Right atrium auricular region (tissue), 2 donors: ENCODE measurements around the gene EXOC6B. TPM values are rescaled to one million over a fixed set of nuclear protein-coding genes. Genes with fewer than 3 reads are reported as not detected.

Experiments used
- DNase-seq: peaks from one replicate; pipeline ENCODE4 v3.0.0-alpha.2; 2019; ENCODE audit warnings: low spot score
- H3K27ac ChIP-seq, 2 donors: fragments of 200-600 bp; sonication (generic); 1 replicate in 1 of 2; 2 replicates in 1 of 2; pipeline ENCODE4 v1.5.1; 2016 to 2019
- H3K27me3 ChIP-seq, 2 donors: fragments of 200-600 bp; sonication (generic); one replicate each; pipeline versions ENCODE4 v1.5.1 to v1.6.0; 2017 to 2019
- H3K36me3 ChIP-seq: fragments of 200-600 bp; sonication (generic); one replicate; pipeline ENCODE4 v1.5.1; 2016
- H3K4me1 ChIP-seq, 2 donors: fragments of 200-600 bp; sonication (generic); one replicate each; pipeline versions ENCODE4 v1.5.1 to v1.6.0; 2017 to 2019
- H3K4me3 ChIP-seq, 2 donors: fragments of 200-600 bp; sonication (generic); 1 replicate in 1 of 2; 2 replicates in 1 of 2; pipeline ENCODE4 v1.5.1; 2017 to 2019; ENCODE audit warnings: mild to moderate bottlenecking in 1 of 2, moderate library complexity in 1 of 2
- H3K9me3 ChIP-seq, 2 donors: fragments of 200-600 bp; sonication (generic); one replicate each; pipeline ENCODE4 v1.5.1; 2019
- total RNA-seq, 2 donors: library from RNA; depleted of rRNA; stranded (reverse); fragments of >200 nt; gene quantifications; one replicate each; pipeline ENCODE4 v1.1.0, GENCODE V29; 2016
- TF ChIP-seq, protein P1 (sequence below), 2 donors: fragments of 200-600 bp; sonication (generic); IDR thresholded peaks; one replicate each; pipeline ENCODE4 v1.5.1; 2019; ENCODE audit warnings: antibody characterized with exemption in 2 of 2

Gene EXOC6B
- total RNA-seq, 2 donors from 2014 or later: 80.5 to 111 TPM

DNA sequence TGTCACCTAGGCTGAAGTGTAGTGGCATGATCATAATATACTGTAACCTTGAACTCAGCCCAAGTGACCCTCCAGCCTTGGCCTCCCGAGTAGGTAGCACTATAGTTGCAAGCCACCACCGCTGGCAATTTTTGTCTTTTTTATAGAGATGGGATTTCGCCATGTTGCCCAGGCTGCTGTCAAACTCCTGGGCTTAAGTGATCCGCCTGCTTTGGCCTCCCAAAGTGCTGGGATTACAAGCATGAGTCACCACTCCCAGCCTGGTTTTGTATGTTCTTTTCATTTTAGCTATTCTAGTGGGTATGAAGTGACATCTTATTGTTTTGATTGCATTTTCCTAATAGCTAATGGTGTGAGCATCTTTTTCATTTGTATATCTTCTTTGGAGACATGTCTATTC lies 11.3 kb upstream of the EXOC6B start:
- H3K27ac ChIP-seq: no peak overlapping the region
- DNase-seq: no peak
- H3K4me3 ChIP-seq: no peak overlapping the region
- no peaks in the 10 kb centered on the region for H3K27me3 ChIP-seq
- TF ChIP-seq, protein P1, sequence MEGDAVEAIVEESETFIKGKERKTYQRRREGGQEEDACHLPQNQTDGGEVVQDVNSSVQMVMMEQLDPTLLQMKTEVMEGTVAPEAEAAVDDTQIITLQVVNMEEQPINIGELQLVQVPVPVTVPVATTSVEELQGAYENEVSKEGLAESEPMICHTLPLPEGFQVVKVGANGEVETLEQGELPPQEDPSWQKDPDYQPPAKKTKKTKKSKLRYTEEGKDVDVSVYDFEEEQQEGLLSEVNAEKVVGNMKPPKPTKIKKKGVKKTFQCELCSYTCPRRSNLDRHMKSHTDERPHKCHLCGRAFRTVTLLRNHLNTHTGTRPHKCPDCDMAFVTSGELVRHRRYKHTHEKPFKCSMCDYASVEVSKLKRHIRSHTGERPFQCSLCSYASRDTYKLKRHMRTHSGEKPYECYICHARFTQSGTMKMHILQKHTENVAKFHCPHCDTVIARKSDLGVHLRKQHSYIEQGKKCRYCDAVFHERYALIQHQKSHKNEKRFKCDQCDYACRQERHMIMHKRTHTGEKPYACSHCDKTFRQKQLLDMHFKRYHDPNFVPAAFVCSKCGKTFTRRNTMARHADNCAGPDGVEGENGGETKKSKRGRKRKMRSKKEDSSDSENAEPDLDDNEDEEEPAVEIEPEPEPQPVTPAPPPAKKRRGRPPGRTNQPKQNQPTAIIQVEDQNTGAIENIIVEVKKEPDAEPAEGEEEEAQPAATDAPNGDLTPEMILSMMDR (IDR thresholded peaks at IDR 0.05): no peak
- no peaks in the 10 kb centered on the region for H3K4me1 ChIP-seq
- H3K36me3 ChIP-seq: no peaks in the 10 kb centered on the region
- H3K9me3 ChIP-seq: no peaks in the 10 kb centered on the region

DNA sequence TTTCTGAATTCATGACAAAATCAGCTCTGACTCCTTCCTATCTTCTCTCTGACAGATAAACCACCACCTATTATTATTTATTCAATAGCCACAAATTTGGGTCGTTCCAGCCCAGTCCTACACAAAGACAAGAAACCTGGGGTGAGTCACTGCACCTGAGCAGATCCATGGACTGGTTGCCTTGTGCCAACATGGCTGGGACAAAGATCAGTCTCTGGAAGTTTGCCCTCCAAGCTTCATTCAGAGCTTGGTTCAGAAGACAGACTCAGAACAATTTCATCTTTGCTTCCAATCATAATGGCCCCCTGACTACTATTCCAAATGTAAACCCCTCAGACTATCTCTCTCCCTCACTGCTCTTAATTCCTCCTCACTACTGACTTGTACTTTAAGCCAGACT lies 9.6 kb upstream of the EXOC6B start:
- Histone ChIP-seq H3K4me1 (no peaks in the 10 kb centered on the region), H3K27me3 (no peaks in the 10 kb centered on the region), H3K27ac (no peak overlapping the region), H3K4me3 (no peak overlapping the region), H3K9me3 (no peaks in the 10 kb centered on the region), H3K36me3 (no peaks in the 10 kb centered on the region)
- TF ChIP-seq, protein P1 (IDR thresholded peaks at IDR 0.05): no peak
- DNase-seq: no peak

DNA sequence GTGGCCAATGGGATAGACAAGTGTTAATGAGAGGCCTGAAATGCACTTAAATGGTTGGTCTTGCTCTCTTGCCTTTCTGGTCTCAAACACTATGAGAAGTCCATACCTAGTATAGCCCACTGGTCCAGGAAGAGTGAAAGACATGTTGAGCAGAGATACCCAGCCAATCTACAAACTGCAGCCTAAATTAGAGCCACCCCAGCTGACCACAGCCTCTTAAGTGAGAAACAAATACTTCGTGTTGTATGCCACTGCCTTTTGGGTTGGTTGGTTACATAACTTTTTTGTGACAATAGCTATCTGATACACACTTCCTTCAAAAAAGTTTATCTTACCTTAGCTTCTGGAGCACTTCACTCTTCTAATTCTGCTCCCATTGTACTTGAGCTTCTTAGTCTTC lies 8.8 kb upstream of the EXOC6B start:
- no peak overlapping the region for H3K27ac ChIP-seq
- no peaks in the 10 kb centered on the region for H3K4me1 ChIP-seq
- no peak overlapping the region for H3K4me3 ChIP-seq
- DNase-seq: no peak
- TF ChIP-seq, protein P1 (IDR thresholded peaks at IDR 0.05): no peak
- no peaks in the 10 kb centered on the region for H3K9me3 ChIP-seq
- no peaks in the 10 kb centered on the region for H3K36me3 ChIP-seq
- H3K27me3 ChIP-seq: no peaks in the 10 kb centered on the region

DNA sequence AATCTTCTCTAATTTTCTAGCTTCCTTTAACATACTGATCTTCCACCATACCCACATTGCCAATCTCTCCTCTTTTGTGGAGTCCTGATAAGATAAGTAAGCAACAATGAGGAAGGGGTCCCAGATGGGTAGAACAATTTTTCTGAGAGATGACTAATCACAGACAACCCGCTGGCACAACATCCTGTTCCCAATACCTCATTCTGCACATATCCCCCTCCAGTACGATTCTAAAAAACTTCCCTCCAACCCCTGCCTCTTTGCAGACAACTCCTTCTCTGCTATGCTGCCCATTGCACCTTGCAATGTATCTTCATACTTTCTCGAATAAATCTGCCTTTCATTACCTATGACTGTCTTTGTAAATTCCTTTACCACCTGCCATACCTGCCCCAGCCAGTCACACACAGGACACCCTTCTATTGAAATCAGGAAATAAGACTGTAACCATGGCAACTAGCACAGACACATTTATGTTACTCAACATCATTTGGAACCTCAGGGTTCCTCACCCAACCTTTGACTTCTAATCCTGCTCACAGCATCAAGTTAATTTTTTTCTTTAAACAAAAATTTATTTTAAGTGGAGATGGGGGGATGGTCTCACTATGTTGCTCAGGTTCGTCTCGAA lies 7.4 kb upstream of the EXOC6B start:
- no peaks in the 10 kb centered on the region for H3K36me3 ChIP-seq
- H3K4me3 ChIP-seq: no peak overlapping the region
- TF ChIP-seq, protein P1 (IDR thresholded peaks at IDR 0.05): no peak
- H3K27me3 ChIP-seq: no peaks in the 10 kb centered on the region
- H3K9me3 ChIP-seq: no peaks in the 10 kb centered on the region
- no peaks in the 10 kb centered on the region for H3K4me1 ChIP-seq
- no peak for DNase-seq
- no peak overlapping the region for H3K27ac ChIP-seq

DNA sequence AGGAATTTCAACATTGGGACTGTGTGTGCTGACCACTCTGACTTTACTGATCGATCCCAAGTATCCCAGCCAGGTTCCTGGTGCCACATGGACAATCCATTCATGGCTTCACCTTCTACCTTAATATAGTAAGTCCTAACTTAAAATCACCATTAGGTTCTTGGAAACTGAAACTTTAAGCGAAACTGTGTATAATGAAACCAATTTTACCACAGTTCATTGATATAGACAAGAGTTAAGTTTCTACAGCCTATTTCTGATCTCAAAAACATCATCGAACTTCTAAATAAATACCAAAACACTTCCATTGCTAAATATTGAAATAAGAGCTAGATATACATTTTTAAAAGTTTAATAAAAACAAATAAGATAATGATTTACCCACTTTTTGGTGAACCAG lies 4.4 kb upstream of the EXOC6B start:
- no peaks in the 10 kb centered on the region for H3K4me1 ChIP-seq
- H3K4me3 ChIP-seq: no peak overlapping the region
- no peak overlapping the region for H3K27ac ChIP-seq
- TF ChIP-seq, protein P1 (IDR thresholded peaks at IDR 0.05): no peak
- no peaks in the 10 kb centered on the region for H3K27me3 ChIP-seq
- H3K36me3 ChIP-seq: no peaks in the 10 kb centered on the region
- H3K9me3 ChIP-seq: no peaks in the 10 kb centered on the region
- no peak for DNase-seq
